ENCODE data around the gene ZDHHC20.
A peak's percentile ranks its signal among the peaks of the same experiment; 100 is the strongest.

Gene ZDHHC20

GRCh38 chr13:21338156-21338555 lies 120.9 kb downstream of the ZDHHC20 start:
- DNase-seq (ENCODE audit: insufficient read length, low spot score), result no peak
- FAIRE-seq, result no peak
- TF ChIP-seq POU2F2 (IDR thresholded peaks at IDR 0.05; ENCODE audit: low read depth, low read length), result no peak
- TF ChIP-seq POLR2AphosphoS5 (IDR thresholded peaks at IDR 0.05; ENCODE audit: low read depth, low read length), result no peak
- no peak for TF ChIP-seq PAX5 (IDR thresholded peaks at IDR 0.05; ENCODE audit: insufficient read depth, low read length, severe bottlenecking)
- TF ChIP-seq SPI1 (IDR thresholded peaks at IDR 0.05; ENCODE audit: low read depth, low read length), result no peak
- no peak for TF ChIP-seq POLR2A (IDR thresholded peaks at IDR 0.05; ENCODE audit: low read depth, low read length)
- no peak for TF ChIP-seq TAF1 (IDR thresholded peaks at IDR 0.05; ENCODE audit: low read depth, low read length)

GRCh38 chr13:21336609-21337349 lies 122.3 kb downstream of the ZDHHC20 start:
- TF ChIP-seq PAX5 (IDR thresholded peaks at IDR 0.05; ENCODE audit: insufficient read depth, low read length, severe bottlenecking) (no peak), TAF1 (IDR thresholded peaks at IDR 0.05; ENCODE audit: low read depth, low read length) (no peak), SPI1 (IDR thresholded peaks at IDR 0.05; ENCODE audit: low read depth, low read length) (no peak), POLR2A (IDR thresholded peaks at IDR 0.05; ENCODE audit: low read depth, low read length) (no peak), POU2F2 (IDR thresholded peaks at IDR 0.05; ENCODE audit: low read depth, low read length) (no peak), POLR2AphosphoS5 (IDR thresholded peaks at IDR 0.05; ENCODE audit: low read depth, low read length) (no peak)
- FAIRE-seq, result no peak
- no peak for DNase-seq (ENCODE audit: insufficient read length, low spot score)

GRCh38 chr13:21333186-21333585 lies 125.9 kb downstream of the ZDHHC20 start:
- DNase-seq (ENCODE audit: insufficient read length, low spot score) (no peak), FAIRE-seq (no peak)
- no peak for TF ChIP-seq PAX5 (IDR thresholded peaks at IDR 0.05; ENCODE audit: insufficient read depth, low read length, severe bottlenecking)
- TF ChIP-seq SPI1 (IDR thresholded peaks at IDR 0.05; ENCODE audit: low read depth, low read length), result no peak
- no peak for TF ChIP-seq POU2F2 (IDR thresholded peaks at IDR 0.05; ENCODE audit: low read depth, low read length)
- TF ChIP-seq POLR2AphosphoS5 (IDR thresholded peaks at IDR 0.05; ENCODE audit: low read depth, low read length), result no peak
- TF ChIP-seq TAF1 (IDR thresholded peaks at IDR 0.05; ENCODE audit: low read depth, low read length), result no peak
- TF ChIP-seq POLR2A (IDR thresholded peaks at IDR 0.05; ENCODE audit: low read depth, low read length), result no peak

GRCh38 chr13:21330126-21330861 lies 128.8 kb downstream of the ZDHHC20 start:
- peak; percentile 39 for DNase-seq (ENCODE audit: insufficient read length, low spot score)
- peak; percentile 87 for FAIRE-seq
- TF ChIP-seq TAF1 (IDR thresholded peaks at IDR 0.05; ENCODE audit: low read depth, low read length), result no peak
- no peak for TF ChIP-seq PAX5 (IDR thresholded peaks at IDR 0.05; ENCODE audit: insufficient read depth, low read length, severe bottlenecking)
- no peak for TF ChIP-seq SPI1 (IDR thresholded peaks at IDR 0.05; ENCODE audit: low read depth, low read length)
- no peak for TF ChIP-seq POLR2AphosphoS5 (IDR thresholded peaks at IDR 0.05; ENCODE audit: low read depth, low read length)
- no peak for TF ChIP-seq POLR2A (IDR thresholded peaks at IDR 0.05; ENCODE audit: low read depth, low read length)
- TF ChIP-seq POU2F2 (IDR thresholded peaks at IDR 0.05; ENCODE audit: low read depth, low read length), result no peak

- no peak for FAIRE-seq
- no peak for DNase-seq (ENCODE audit: insufficient read length, low spot score)
- TF ChIP-seq POLR2A (IDR thresholded peaks at IDR 0.05; ENCODE audit: low read depth, low read length) (no peak), POLR2AphosphoS5 (IDR thresholded peaks at IDR 0.05; ENCODE audit: low read depth, low read length) (no peak), TAF1 (IDR thresholded peaks at IDR 0.05; ENCODE audit: low read depth, low read length) (no peak), POU2F2 (IDR thresholded peaks at IDR 0.05; ENCODE audit: low read depth, low read length) (no peak), SPI1 (IDR thresholded peaks at IDR 0.05; ENCODE audit: low read depth, low read length) (no peak), PAX5 (IDR thresholded peaks at IDR 0.05; ENCODE audit: insufficient read depth, low read length, severe bottlenecking) (no peak)
These were observed 130.1 kb downstream of the ZDHHC20 start for GRCh38 chr13:21328836-21329477.

- TF ChIP-seq POLR2AphosphoS5 (IDR thresholded peaks at IDR 0.05; ENCODE audit: low read depth, low read length) (no peak), POU2F2 (IDR thresholded peaks at IDR 0.05; ENCODE audit: low read depth, low read length) (no peak), TAF1 (IDR thresholded peaks at IDR 0.05; ENCODE audit: low read depth, low read length) (no peak), SPI1 (IDR thresholded peaks at IDR 0.05; ENCODE audit: low read depth, low read length) (no peak), POLR2A (IDR thresholded peaks at IDR 0.05; ENCODE audit: low read depth, low read length) (no peak), PAX5 (IDR thresholded peaks at IDR 0.05; ENCODE audit: insufficient read depth, low read length, severe bottlenecking) (no peak)
- DNase-seq (ENCODE audit: insufficient read length, low spot score) (no peak), FAIRE-seq (no peak)
These were observed 130.9 kb downstream of the ZDHHC20 start for GRCh38 chr13:21328201-21328600.

- FAIRE-seq (no peak), DNase-seq (ENCODE audit: insufficient read length, low spot score) (no peak)
- no peak for TF ChIP-seq TAF1 (IDR thresholded peaks at IDR 0.05; ENCODE audit: low read depth, low read length)
- no peak for TF ChIP-seq POLR2AphosphoS5 (IDR thresholded peaks at IDR 0.05; ENCODE audit: low read depth, low read length)
- no peak for TF ChIP-seq SPI1 (IDR thresholded peaks at IDR 0.05; ENCODE audit: low read depth, low read length)
- no peak for TF ChIP-seq POLR2A (IDR thresholded peaks at IDR 0.05; ENCODE audit: low read depth, low read length)
- TF ChIP-seq POU2F2 (IDR thresholded peaks at IDR 0.05; ENCODE audit: low read depth, low read length), result no peak
- TF ChIP-seq PAX5 (IDR thresholded peaks at IDR 0.05; ENCODE audit: insufficient read depth, low read length, severe bottlenecking), result no peak
These were observed 132.7 kb downstream of the ZDHHC20 start for GRCh38 chr13:21326155-21327031.

- DNase-seq (ENCODE audit: insufficient read length, low spot score) (no peak), FAIRE-seq (no peak)
- TF ChIP-seq POU2F2 (IDR thresholded peaks at IDR 0.05; ENCODE audit: low read depth, low read length) (no peak), SPI1 (IDR thresholded peaks at IDR 0.05; ENCODE audit: low read depth, low read length) (peak; percentile 71), TAF1 (IDR thresholded peaks at IDR 0.05; ENCODE audit: low read depth, low read length) (no peak)
These were observed 134.3 kb downstream of the ZDHHC20 start for GRCh38 chr13:21324803-21325202.

All from GM12891 (cell line).